ENCODE results near the gene MBTPS1.

DNA sequence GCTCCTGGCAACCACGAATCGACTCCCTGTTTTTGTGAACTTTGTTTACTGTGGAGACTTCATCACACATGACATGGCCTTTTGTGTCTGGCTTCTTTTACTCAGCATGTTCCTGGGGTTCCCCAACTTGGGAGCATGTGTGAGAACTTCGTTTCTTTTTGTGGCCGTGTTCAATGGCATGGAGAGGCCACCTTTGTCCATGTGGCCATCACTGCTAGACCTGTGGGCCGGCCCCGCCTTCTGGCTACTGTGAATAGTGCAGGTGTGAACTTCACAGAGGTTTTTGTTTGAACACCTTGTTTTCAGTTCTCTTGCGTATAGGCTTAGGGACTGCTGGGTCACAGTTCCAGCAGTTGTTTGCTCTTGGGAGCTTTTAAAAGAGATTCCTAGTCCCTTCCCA is 68.5 kb downstream of the MBTPS1 start:
- TF ChIP-seq EZH2phosphoT487 (IDR thresholded peaks at IDR 0.05; ENCODE audit: unreplicated experiment) = no peak
- TF ChIP-seq, protein P1, sequence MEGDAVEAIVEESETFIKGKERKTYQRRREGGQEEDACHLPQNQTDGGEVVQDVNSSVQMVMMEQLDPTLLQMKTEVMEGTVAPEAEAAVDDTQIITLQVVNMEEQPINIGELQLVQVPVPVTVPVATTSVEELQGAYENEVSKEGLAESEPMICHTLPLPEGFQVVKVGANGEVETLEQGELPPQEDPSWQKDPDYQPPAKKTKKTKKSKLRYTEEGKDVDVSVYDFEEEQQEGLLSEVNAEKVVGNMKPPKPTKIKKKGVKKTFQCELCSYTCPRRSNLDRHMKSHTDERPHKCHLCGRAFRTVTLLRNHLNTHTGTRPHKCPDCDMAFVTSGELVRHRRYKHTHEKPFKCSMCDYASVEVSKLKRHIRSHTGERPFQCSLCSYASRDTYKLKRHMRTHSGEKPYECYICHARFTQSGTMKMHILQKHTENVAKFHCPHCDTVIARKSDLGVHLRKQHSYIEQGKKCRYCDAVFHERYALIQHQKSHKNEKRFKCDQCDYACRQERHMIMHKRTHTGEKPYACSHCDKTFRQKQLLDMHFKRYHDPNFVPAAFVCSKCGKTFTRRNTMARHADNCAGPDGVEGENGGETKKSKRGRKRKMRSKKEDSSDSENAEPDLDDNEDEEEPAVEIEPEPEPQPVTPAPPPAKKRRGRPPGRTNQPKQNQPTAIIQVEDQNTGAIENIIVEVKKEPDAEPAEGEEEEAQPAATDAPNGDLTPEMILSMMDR (conservative IDR thresholded peaks at IDR 0.05; ENCODE audit: low read depth in 2 of 2) = peak; percentile 60 to 69
- TF ChIP-seq POLR2AphosphoS5 (IDR thresholded peaks at IDR 0.05; ENCODE audit: low read depth) = no peak
- TF ChIP-seq CREB1 (CRISPR knock-in tag; IDR thresholded peaks at IDR 0.05; ENCODE audit: low read depth) = no peak
- TF ChIP-seq, protein P2, sequence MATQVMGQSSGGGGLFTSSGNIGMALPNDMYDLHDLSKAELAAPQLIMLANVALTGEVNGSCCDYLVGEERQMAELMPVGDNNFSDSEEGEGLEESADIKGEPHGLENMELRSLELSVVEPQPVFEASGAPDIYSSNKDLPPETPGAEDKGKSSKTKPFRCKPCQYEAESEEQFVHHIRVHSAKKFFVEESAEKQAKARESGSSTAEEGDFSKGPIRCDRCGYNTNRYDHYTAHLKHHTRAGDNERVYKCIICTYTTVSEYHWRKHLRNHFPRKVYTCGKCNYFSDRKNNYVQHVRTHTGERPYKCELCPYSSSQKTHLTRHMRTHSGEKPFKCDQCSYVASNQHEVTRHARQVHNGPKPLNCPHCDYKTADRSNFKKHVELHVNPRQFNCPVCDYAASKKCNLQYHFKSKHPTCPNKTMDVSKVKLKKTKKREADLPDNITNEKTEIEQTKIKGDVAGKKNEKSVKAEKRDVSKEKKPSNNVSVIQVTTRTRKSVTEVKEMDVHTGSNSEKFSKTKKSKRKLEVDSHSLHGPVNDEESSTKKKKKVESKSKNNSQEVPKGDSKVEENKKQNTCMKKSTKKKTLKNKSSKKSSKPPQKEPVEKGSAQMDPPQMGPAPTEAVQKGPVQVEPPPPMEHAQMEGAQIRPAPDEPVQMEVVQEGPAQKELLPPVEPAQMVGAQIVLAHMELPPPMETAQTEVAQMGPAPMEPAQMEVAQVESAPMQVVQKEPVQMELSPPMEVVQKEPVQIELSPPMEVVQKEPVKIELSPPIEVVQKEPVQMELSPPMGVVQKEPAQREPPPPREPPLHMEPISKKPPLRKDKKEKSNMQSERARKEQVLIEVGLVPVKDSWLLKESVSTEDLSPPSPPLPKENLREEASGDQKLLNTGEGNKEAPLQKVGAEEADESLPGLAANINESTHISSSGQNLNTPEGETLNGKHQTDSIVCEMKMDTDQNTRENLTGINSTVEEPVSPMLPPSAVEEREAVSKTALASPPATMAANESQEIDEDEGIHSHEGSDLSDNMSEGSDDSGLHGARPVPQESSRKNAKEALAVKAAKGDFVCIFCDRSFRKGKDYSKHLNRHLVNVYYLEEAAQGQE (IDR thresholded peaks at IDR 0.05; ENCODE audit: unreplicated experiment) = no peak
- TF ChIP-seq EZH2 (IDR thresholded peaks at IDR 0.05; ENCODE audit: low read depth, unreplicated experiment) = no peak
- TF ChIP-seq JUNB (IDR thresholded peaks at IDR 0.05; ENCODE audit: unreplicated experiment) = no peak
- TF ChIP-seq, protein P3, sequence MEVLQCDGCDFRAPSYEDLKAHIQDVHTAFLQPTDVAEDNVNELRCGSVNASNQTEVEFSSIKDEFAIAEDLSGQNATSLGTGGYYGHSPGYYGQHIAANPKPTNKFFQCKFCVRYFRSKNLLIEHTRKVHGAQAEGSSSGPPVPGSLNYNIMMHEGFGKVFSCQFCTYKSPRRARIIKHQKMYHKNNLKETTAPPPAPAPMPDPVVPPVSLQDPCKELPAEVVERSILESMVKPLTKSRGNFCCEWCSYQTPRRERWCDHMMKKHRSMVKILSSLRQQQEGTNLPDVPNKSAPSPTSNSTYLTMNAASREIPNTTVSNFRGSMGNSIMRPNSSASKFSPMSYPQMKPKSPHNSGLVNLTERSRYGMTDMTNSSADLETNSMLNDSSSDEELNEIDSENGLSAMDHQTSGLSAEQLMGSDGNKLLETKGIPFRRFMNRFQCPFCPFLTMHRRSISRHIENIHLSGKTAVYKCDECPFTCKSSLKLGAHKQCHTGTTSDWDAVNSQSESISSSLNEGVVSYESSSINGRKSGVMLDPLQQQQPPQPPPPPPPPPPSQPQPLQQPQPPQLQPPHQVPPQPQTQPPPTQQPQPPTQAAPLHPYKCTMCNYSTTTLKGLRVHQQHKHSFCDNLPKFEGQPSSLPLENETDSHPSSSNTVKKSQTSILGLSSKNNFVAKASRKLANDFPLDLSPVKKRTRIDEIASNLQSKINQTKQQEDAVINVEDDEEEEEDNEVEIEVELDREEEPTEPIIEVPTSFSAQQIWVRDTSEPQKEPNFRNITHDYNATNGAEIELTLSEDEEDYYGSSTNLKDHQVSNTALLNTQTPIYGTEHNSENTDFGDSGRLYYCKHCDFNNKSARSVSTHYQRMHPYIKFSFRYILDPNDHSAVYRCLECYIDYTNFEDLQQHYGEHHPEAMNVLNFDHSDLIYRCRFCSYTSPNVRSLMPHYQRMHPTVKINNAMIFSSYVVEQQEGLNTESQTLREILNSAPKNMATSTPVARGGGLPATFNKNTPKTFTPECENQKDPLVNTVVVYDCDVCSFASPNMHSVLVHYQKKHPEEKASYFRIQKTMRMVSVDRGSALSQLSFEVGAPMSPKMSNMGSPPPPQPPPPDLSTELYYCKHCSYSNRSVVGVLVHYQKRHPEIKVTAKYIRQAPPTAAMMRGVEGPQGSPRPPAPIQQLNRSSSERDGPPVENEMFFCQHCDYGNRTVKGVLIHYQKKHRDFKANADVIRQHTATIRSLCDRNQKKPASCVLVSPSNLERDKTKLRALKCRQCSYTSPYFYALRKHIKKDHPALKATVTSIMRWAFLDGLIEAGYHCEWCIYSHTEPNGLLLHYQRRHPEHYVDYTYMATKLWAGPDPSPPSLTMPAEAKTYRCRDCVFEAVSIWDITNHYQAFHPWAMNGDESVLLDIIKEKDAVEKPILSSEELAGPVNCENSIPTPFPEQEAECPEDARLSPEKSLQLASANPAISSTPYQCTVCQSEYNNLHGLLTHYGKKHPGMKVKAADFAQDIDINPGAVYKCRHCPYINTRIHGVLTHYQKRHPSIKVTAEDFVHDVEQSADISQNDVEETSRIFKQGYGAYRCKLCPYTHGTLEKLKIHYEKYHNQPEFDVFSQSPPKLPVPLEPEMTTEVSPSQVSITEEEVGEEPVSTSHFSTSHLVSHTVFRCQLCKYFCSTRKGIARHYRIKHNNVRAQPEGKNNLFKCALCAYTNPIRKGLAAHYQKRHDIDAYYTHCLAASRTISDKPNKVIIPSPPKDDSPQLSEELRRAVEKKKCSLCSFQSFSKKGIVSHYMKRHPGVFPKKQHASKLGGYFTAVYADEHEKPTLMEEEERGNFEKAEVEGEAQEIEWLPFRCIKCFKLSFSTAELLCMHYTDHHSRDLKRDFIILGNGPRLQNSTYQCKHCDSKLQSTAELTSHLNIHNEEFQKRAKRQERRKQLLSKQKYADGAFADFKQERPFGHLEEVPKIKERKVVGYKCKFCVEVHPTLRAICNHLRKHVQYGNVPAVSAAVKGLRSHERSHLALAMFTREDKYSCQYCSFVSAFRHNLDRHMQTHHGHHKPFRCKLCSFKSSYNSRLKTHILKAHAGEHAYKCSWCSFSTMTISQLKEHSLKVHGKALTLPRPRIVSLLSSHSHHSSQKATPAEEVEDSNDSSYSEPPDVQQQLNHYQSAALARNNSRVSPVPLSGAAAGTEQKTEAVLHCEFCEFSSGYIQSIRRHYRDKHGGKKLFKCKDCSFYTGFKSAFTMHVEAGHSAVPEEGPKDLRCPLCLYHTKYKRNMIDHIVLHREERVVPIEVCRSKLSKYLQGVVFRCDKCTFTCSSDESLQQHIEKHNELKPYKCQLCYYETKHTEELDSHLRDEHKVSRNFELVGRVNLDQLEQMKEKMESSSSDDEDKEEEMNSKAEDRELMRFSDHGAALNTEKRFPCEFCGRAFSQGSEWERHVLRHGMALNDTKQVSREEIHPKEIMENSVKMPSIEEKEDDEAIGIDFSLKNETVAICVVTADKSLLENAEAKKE (CRISPR knock-in tag; IDR thresholded peaks at IDR 0.05) = no peak

All from GM23338 (cell line).